GM12801 (cell line): Measurements from ENCODE around the gene ATL3.
A peak's percentile ranks its signal among the peaks of the same experiment; 100 is the strongest.

Source experiments
- TF ChIP-seq, protein P1 (sequence below): IDR thresholded peaks from one replicate; pipeline ENCODE4 v1.5.1; 2011; ENCODE audit warnings: control low read depth; ENCODE audit not compliant: insufficient read length; ENCODE audit errors: extremely low read depth

Gene ATL3

DNA sequence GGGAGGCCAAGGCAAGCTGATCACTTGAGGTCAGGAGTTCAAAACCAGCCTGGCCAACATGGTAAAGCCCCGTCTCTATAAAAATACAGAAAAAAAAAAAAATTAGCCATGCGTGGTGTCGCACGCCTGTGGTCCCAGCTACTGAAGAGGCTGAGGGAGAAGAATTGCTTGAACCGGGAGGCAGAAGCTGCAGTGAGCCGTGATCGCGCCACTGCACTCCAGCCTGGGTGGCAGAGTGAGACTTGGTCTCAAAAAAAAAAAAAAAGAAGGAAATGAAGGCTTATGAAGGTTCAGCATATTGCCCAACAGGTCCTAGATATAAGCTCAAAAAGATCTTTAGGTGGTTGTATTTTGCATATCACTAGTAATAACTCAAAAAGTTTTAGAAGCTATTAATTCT, 10.2 kb downstream of the ATL3 start:
- TF ChIP-seq, protein P1, sequence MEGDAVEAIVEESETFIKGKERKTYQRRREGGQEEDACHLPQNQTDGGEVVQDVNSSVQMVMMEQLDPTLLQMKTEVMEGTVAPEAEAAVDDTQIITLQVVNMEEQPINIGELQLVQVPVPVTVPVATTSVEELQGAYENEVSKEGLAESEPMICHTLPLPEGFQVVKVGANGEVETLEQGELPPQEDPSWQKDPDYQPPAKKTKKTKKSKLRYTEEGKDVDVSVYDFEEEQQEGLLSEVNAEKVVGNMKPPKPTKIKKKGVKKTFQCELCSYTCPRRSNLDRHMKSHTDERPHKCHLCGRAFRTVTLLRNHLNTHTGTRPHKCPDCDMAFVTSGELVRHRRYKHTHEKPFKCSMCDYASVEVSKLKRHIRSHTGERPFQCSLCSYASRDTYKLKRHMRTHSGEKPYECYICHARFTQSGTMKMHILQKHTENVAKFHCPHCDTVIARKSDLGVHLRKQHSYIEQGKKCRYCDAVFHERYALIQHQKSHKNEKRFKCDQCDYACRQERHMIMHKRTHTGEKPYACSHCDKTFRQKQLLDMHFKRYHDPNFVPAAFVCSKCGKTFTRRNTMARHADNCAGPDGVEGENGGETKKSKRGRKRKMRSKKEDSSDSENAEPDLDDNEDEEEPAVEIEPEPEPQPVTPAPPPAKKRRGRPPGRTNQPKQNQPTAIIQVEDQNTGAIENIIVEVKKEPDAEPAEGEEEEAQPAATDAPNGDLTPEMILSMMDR = no peak

DNA sequence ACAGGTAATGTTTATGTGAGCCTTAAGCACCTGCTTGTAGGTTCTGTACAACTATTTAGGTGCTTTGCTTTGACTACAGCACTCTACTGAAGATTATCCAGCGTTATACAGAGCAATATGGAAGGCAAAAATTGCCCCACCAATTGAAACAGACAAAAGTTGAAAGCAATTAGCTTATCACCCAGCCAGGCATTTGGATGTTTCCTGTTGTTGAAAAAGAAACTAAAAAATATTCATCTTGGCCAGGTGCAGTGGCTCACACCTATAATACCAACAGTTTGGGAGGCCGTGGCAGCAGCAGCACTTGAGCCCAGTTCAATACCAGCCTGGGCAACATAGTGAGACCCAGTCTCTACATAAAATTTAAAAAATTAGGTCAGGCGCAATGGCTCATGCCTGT, 18.5 kb downstream of the ATL3 start:
- TF ChIP-seq, protein P1 = no peak

DNA sequence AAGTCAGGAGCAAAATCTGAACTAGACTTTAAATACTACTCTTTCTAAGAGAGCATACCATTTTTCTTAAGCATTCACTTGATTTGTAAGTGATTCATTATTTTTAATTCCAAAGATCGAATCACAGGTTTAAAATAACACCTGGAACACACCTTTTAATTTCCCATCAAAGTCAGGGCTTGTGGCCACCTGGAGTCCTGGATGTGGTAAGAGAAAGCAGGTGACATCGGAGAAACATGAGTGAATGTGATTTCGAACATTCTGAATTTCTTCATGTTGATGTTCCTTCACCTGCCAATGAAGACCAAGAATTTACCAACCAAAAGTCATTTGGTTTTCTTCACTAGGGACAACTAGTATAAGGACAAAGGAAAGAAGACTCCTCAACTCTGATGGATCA, 28.0 kb downstream of the ATL3 start:
- TF ChIP-seq, protein P1 = no peak

DNA sequence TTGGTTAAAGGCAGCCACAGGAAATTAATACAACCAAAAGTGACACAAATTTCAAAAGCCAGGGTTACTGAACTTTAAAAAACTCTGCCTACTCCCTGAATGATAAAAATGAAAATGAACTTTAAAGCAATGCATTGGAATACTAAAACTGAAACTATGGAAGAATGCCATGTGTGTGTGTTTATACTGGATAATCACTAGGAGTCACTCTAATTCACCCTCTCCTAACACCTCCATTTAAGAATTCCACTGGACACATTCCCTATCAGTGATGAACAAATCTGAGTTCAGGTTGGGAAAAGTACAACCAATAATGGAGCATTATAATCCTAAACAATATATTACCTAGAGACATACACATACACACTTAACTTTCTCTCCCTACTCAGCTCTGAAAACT, 29.4 kb downstream of the ATL3 start:
- TF ChIP-seq, protein P1 = no peak

DNA sequence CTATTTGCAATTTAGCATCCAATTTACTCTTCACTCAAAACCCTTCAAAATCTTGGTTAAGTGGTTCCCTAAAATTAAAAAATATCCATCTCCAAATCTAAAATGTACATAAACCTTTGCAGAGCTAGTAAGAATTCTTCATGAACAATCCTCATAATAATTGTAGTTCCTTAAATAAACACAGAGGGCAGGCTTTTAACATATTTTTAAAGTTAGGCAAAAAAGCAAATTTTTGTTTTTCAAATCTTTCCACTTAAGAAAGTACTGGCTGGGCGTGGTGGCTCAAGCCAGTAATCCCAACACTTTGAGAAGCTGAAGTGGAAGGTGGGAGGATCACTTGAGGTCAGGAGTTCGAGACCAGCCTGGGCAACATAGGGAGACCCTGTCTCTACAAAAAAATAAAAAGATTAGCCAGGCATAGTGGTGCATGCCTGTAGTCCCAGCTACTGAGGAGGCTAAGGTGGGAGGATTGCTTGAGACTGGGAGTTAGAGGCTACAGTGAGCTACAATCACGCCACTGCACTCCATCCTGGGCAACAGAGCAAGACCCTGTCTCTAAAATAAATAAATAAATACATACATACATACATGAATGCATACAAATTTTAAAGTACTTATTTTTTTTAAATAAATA, 31.9 kb downstream of the ATL3 start:
- TF ChIP-seq, protein P1 = no peak

DNA sequence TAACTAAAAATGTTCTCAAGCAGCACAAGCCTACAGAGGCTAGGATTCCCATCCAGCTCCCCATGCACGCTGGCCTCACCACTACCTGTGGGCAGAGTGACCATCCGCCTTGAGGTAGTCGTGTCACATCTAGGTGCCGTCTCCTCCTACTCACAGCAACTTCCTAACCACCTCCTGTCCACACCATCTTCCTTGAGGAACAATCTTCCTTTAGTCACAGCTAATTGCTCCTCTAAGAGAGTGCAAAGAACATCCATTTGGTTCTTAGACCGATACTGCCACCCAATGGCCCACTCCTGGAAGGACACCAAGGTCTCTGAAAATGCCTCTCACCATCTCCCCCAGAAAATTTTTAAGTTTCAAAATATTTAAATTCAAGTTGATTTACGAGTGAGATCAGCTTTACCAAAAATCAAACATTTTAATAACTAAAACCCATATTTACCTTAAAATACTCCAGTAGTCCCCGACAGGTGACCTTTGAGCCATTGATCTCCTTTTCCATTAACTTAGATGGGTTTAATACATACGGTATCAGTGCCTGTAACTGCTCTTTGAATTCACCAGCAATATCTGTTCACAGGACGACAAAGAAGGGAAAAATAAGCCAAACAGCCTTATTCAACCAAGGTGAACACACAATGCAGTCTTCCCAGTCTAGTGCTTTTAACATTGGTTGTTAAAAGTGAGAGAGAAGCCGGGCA, 35.3 kb downstream of the ATL3 start:
- TF ChIP-seq, protein P1 = peak; percentile 13

DNA sequence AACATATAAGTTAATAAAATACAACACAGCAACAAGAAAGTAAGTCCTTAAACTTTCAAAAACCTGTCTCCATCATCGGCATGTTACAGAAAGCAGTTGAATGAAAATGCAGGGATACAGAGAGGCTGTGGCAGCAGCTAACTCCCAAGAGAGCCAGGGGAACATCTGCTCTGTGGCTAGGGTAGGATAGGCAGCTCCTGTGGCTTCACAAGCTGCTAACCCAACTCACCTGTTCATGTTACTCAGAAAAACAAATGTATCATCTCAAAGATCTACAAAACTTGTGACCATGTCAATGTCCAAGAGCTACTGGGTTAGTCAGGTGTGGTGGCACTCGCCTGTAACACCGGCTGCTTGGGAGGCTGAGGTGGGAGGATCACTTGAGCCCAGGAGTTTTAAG, 41.8 kb downstream of the ATL3 start:
- TF ChIP-seq, protein P1 = no peak
